ENCODE measurements around the gene SNAP29.

Gene SNAP29

GRCh38 chr22:20867179-20868024 is 8.6 kb downstream of the SNAP29 start:
- no peak for TF ChIP-seq CTCF (IDR thresholded peaks at IDR 0.05; ENCODE audit: insufficient read depth, low read depth, low read length, missing control alignments)
- no peak overlapping the region for H3K4me3 ChIP-seq (ENCODE audit: low read depth, low read length)
- DNase-seq (ENCODE audit: low read depth): no peak

- no peak for DNase-seq (ENCODE audit: low read depth)
- TF ChIP-seq CTCF (IDR thresholded peaks at IDR 0.05; ENCODE audit: insufficient read depth, low read depth, low read length, missing control alignments): no peak
- H3K4me3 ChIP-seq (ENCODE audit: low read depth, low read length): no peak overlapping the region
Measured at GRCh38 chr22:20868025-20868962, 9.5 kb downstream of the SNAP29 start.

GRCh38 chr22:20869234-20869633 is 10.4 kb downstream of the SNAP29 start:
- no peak for TF ChIP-seq CTCF (IDR thresholded peaks at IDR 0.05; ENCODE audit: insufficient read depth, low read depth, low read length, missing control alignments)

GRCh38 chr22:20873214-20873613 is 14.4 kb downstream of the SNAP29 start:
- no peak for TF ChIP-seq CTCF (IDR thresholded peaks at IDR 0.05; ENCODE audit: insufficient read depth, low read depth, low read length, missing control alignments)
- no peak overlapping the region for H3K4me3 ChIP-seq (ENCODE audit: low read depth, low read length)
- DNase-seq (ENCODE audit: low read depth): no peak

More at GRCh38 chr22:20869234-20869633, 10.4 kb downstream of the SNAP29 start:
- H3K4me3 ChIP-seq (ENCODE audit: low read depth, low read length): no peak overlapping the region
- no peak for DNase-seq (ENCODE audit: low read depth)

- no peak for DNase-seq (ENCODE audit: low read depth)
- H3K4me3 ChIP-seq (ENCODE audit: low read depth, low read length): no peak overlapping the region
- TF ChIP-seq CTCF (IDR thresholded peaks at IDR 0.05; ENCODE audit: insufficient read depth, low read depth, low read length, missing control alignments): no peak
Measured at GRCh38 chr22:20875296-20875695, 16.5 kb downstream of the SNAP29 start.

- no peak for TF ChIP-seq CTCF (IDR thresholded peaks at IDR 0.05; ENCODE audit: insufficient read depth, low read depth, low read length, missing control alignments)
- no peak overlapping the region for H3K4me3 ChIP-seq (ENCODE audit: low read depth, low read length)
- DNase-seq (ENCODE audit: low read depth): no peak
Measured at GRCh38 chr22:20877715-20878114, 18.9 kb downstream of the SNAP29 start.
